IgD-negative memory B cell (primary cell): Measurements from ENCODE around the gene TBX10. TPM values are rescaled to one million over a fixed set of nuclear protein-coding genes. Genes with fewer than 3 reads are reported as not detected.

Source experiments
- H3K27ac Mint-ChIP-seq, 3 donors: one replicate each; pipeline ENCODE4 v1.8.0; 2020 to 2022; ENCODE audit warnings: mild to moderate bottlenecking in 3 of 3, mixed read lengths in 3 of 3, moderate library complexity in 1 of 3
- H3K27me3 Mint-ChIP-seq: one replicate; pipeline ENCODE4 v1.8.0; 2021; ENCODE audit warnings: mixed read lengths
- H3K36me3 Mint-ChIP-seq: one replicate; pipeline ENCODE4 v1.8.0; 2020; ENCODE audit warnings: mild to moderate bottlenecking, mixed read lengths
- H3K4me1 Mint-ChIP-seq, 3 donors: one replicate each; pipeline ENCODE4 v1.8.0; 2020 to 2022; ENCODE audit warnings: mixed read lengths in 3 of 3, mild to moderate bottlenecking in 1 of 3
- H3K4me3 Mint-ChIP-seq, 4 donors: one replicate each; pipeline ENCODE4 v1.8.0; 2020 to 2022; ENCODE audit warnings: mild to moderate bottlenecking in 4 of 4, mixed read lengths in 4 of 4, moderate library complexity in 3 of 4
- H3K9me3 Mint-ChIP-seq, 3 donors: one replicate each; pipeline ENCODE4 v1.8.0; 2020 to 2021; ENCODE audit warnings: mixed read lengths in 3 of 3, mild to moderate bottlenecking in 1 of 3
- polyA plus RNA-seq: library from polyadenylated mRNA; unstranded; fragments of 300-500 nt; fragmentation: Illumina TruSeq; gene quantifications from one replicate; pipeline ENCODE4 v1.2.3, GENCODE V29; 2021

Gene TBX10
- polyA plus RNA-seq, 1 donor from 2014 or later: not detected

DNA sequence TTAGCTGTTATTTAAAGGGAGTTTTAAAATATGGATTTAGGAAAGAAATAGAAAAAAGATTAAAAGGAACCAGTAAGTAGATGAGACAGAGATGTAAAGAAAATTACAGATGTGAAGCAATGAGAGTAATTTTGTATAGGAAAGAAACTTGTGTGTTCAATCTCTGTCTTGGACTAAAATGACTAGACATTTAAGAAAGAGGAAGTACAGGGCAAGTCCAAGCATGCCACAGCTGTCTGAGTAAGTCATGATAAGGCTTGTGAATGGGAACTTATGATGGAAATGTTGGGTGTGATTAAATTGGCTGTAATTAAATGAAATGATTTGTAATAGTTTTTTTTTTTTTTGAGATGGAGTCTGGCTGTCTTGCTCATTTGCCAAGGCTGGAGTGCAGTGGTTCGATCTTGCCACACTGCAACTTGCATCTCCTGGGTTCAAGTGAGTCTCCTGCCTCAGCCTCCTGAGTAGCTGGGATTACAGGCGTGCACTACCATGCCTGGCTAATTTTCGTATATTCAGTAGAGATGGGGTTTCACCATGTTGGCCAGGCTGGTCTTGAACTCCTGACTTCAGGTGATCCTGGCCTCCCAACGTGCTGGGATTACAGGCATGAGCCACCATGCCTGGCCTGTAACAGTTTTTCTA lies 16.8 kb upstream of the TBX10 start:
- Mint-ChIP-seq H3K36me3 (no peaks in the 10 kb centered on the region), H3K4me3 (peak overlapping the region in 1 of 4 donors; percentile 3), H3K27ac (no peak overlapping the region), H3K27me3 (peaks cover 4% of the 10 kb centered on the region), H3K4me1 (peaks cover 3 to 7% (median 5%) of the 10 kb centered on the region in 3 donors), H3K9me3 (peaks cover 0 to 7% (median 0%) of the 10 kb centered on the region in 3 donors)

DNA sequence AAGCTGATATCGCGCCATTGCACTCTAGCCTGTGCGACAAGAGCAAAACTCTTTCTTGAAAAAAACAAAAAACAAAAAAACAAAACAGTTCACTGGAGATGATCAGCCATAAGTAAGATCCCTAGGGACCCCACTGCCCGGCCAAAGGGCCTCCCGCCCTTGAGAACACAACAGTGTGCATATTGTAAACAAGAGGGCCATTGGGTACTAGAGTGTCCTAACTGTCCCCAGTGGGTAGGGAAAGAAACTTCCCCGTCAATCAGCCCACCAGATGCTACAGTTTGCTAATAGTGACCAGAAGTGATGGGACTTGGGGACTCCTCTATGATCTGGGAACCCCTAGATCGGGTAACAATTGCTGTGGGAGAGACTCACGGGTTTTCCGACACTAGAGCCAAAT lies 14.7 kb upstream of the TBX10 start:
- Mint-ChIP-seq H3K27me3 (peaks cover 1% of the 10 kb centered on the region), H3K36me3 (no peaks in the 10 kb centered on the region), H3K4me1 (peaks cover 16 to 21% (median 17%) of the 10 kb centered on the region in 3 donors), H3K4me3 (no peak overlapping the region), H3K9me3 (peaks cover 0 to 7% (median 0%) of the 10 kb centered on the region in 3 donors), H3K27ac (no peak overlapping the region)

DNA sequence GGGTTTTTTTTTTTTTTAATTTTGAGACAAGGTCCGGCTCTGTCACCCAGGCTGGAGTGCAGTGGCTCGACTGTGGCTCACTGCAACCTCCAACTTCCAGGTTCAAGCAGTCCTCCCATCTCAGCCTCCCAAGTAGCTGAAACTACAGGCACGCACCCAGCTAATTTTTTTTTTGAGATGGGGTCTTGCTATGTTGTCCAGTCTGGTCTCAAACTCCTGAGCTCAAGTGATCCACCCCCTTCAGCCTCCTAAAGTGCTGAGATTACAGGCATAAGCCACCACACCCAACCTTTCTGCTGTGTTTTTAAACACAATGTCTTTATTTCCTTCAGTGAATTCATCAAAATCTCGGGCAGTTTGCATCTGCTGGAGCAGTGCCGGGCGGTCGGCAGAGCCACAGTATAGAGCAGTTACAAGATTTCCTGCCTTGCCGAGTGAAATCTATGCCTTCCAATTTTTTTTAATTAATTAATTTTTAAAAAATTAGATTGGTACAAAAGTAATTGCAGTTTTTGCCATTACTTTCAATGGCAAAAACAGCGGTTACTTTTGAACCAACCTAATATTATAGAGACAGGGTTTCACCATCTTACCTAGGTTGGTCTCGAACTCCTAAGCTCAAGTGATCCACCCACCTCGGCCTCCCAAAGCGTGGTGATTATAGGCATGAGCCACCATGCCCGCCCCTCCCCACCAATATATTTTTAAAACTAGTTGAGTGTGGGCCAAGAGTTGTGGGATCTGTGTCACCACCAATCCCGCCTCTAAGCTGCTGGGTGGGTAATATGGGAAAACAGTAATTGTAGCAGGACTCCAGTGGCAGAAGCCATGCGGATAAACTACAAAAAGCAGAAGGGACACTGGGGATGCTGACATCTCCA lies 13.6 kb upstream of the TBX10 start:
- Mint-ChIP-seq H3K27me3 (no peaks in the 10 kb centered on the region), H3K4me3 (peak overlapping the region in 1 of 4 donors; percentile 52), H3K36me3 (no peaks in the 10 kb centered on the region), H3K9me3 (peaks cover 0 to 7% (median 0%) of the 10 kb centered on the region in 3 donors), H3K4me1 (peaks cover 17 to 26% (median 19%) of the 10 kb centered on the region in 3 donors), H3K27ac (peak overlapping the region in 1 of 3 donors; percentile 35)

DNA sequence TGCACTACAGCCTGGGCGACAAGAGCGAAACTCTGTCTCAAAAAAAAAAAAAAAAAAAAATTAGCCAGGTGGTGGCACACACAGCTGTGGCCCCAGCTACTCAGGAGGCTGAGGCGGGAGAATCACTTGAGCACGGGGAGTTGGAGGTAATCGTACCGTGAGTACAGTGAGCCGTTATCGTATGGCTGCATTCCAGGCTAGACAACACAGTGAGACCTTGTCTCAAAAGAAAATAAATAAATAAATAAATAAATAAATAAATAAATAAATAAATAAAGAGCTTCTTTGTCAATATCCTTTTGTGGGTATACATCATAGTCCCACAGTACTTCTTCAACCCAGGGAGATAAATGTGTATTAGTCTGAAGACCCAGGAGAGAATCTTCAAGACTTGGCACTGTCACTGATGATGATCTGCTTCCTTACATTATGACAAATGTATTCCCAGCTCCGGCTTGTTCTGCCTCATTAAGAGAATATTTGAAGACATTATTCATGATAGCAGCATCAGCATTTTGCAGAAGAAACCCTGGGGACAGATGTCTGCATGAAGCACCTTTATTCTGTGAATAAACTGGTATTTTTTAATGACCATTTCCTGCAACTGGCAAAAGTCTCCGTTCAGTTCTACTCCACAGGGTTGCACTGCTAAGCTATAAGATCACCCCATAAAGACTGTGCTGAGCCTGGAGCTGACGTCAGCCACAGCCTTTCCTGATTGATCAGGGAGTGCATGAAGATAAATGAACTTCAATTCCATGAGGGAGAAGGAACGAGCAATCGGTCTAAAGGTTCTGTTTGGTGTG lies 12.6 kb upstream of the TBX10 start:
- Mint-ChIP-seq H3K4me3 (peak overlapping the region in 2 of 4 donors; percentile 14 to 52), H3K27ac (peak overlapping the region in 1 of 3 donors; percentile 76), H3K36me3 (no peaks in the 10 kb centered on the region), H3K9me3 (peaks cover 0 to 4% (median 0%) of the 10 kb centered on the region in 3 donors), H3K27me3 (no peaks in the 10 kb centered on the region), H3K4me1 (peaks cover 24 to 33% (median 25%) of the 10 kb centered on the region in 3 donors)

DNA sequence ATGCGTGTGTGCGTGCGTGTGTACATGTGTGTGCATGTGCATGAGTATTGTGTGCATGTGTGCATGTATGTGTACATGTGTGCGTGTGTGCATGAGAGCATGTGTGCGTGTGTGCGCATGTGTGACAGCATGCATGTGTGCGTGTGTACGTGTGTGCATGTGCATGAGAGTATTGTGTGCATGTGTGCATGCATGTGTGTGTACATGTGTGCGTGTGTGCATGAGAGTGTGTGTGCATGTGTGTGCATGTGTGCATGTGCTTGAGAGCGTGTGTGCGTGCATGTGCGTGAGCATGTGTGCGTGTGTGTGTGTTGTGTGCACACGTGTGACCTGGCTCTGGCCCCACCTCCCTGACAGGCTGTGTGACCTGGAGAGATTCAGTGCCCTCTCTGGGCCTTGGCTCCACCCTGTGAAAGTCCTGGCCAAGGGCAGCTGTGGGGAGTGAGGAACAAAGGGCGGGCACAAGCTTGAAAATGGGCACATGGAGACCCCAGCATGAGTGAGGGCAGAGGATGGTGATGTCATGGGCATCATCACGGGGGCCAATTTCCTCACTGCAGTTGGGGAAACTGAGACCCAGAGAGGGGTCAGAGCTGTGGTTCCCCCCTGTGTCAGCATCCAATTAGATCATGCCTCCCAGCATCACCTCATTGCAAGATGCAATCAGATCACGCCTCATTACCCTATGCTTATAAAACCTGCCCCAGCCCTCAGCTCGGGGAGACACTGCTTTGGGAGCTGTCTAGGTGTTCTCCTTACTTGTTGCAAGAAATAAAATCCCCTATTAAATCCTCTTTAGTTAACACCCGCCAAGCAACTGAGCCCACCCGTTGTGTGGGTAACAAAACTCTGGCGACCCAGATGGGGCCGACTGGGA lies 10.3 kb upstream of the TBX10 start:
- peaks cover 1% of the 10 kb centered on the region for H3K36me3 Mint-ChIP-seq
- H3K9me3 Mint-ChIP-seq: no peaks in the 10 kb centered on the region
- peaks cover 3% of the 10 kb centered on the region for H3K27me3 Mint-ChIP-seq
- H3K4me3 Mint-ChIP-seq: peak overlapping the region; percentile 88 to 98 (median 92)
- peak overlapping the region; percentile 64 to 92 (median 71) for H3K27ac Mint-ChIP-seq
- peaks cover 36 to 44% (median 39%) of the 10 kb centered on the region in 3 donors for H3K4me1 Mint-ChIP-seq

DNA sequence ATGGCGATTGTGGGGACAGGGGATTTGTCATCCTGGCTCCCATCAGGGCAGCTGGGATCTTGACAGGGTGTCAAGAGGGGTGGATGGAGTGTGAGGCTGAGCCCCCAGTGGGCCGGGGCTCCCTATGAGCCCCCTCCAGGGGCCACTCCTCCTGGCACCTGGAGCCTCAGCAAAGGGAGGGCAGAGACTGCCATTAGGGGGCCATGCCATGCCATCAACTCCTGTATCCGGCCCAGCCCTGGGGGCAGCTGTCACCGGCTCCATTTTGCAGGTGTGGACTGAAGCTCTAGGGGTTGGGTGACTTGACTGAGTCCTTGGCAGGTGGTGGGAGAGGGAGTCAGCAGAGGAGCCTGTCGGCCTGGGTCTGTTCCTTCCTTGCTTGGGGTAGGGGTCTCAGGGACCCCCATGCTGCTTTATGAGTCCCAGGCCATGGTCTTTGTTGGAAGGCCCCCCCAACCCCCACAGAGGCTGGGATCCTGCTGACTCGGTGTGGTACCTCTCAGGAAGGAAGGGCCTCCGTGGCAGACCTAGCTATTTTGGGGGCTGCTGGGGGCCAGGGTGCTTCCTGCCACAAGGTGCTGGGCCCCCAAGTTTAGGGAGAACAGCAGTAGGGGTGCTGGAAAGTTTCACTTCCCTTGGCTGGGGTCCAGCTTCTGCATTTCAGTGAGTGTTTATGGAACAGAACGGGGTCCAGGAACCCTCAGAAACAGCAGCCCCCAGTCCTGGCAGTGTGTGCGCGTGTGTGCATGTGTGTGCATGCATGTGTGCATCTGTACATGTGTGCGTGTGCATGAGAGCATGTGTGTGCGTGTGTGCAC lies 9.4 kb upstream of the TBX10 start:
- Mint-ChIP-seq H3K27ac (peak overlapping the region in 2 of 3 donors; percentile 60 to 64), H3K4me1 (peaks cover 39 to 46% (median 44%) of the 10 kb centered on the region in 3 donors), H3K9me3 (peaks cover 0 to under 1% (median 0%) of the 10 kb centered on the region in 3 donors), H3K36me3 (peaks cover 1% of the 10 kb centered on the region), H3K4me3 (peak overlapping the region; percentile 88 to 98 (median 92)), H3K27me3 (peaks cover 5% of the 10 kb centered on the region)

DNA sequence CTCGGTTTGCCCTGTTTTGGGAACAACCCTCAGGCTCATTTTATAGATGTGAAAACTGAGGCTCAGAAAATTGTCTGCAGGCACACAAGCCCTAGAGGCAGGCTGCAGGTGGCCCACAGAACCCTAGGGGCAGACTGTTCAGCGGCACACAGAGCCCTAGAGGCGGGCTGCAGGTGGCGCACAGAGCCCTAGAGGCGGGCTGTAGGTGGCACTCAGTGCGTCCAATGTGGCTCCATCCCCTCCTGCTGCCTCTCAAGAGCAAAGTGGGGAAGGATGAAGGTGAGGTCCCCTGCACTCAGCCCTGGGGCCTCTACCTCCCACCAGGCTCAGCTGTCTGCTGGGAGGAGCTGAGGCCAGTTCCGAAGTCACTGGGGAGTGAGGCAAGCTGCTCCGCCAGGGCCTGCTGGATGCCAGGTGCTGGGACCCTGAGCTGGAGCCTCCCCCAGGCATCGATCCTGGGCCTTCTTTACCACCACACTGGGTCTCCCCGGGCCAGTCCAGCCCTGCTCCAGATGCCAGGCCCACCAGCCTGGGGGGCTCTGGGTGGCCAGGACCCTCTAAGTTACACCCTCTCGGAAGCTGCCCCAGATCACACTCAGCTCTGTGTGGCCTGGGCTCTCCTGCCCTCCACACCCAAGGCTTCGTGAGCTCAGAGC lies 8.7 kb upstream of the TBX10 start:
- peaks cover 1% of the 10 kb centered on the region for H3K36me3 Mint-ChIP-seq
- H3K4me3 Mint-ChIP-seq: peak overlapping the region; percentile 13 to 98 (median 78)
- H3K4me1 Mint-ChIP-seq: peaks cover 39 to 47% (median 44%) of the 10 kb centered on the region in 3 donors
- H3K27ac Mint-ChIP-seq: peak overlapping the region; percentile 31 to 78 (median 31)
- H3K9me3 Mint-ChIP-seq: peaks cover 0 to 2% (median 0%) of the 10 kb centered on the region in 3 donors
- peaks cover 6% of the 10 kb centered on the region for H3K27me3 Mint-ChIP-seq

DNA sequence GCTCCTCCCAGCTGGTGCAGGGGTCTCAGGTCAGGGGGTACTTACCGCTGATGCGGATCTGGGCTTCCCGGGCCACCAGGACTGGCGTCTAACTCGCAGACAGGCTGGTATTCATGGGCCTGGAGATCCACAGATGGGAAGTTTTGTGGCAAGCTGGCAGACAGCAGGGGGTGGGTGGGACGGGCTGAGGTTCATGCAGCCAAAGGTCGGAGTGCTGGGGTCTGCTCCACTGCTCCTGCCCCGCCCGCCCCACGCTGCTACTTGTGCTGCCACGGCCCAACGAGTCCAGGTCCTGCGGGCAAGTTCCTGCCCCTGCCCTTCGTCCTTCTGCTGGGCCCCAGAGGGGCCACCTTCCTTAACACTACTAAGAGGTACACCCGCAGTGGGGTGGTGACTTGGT lies 7.9 kb upstream of the TBX10 start:
- Mint-ChIP-seq H3K27ac (peak overlapping the region in 2 of 3 donors; percentile 31 to 78), H3K27me3 (peaks cover 9% of the 10 kb centered on the region), H3K4me1 (peaks cover 39 to 47% (median 44%) of the 10 kb centered on the region in 3 donors), H3K4me3 (peak overlapping the region in 3 of 4 donors; percentile 63 to 94 (median 84)), H3K9me3 (peaks cover 0 to 2% (median 0%) of the 10 kb centered on the region in 3 donors), H3K36me3 (peaks cover 1% of the 10 kb centered on the region)

DNA sequence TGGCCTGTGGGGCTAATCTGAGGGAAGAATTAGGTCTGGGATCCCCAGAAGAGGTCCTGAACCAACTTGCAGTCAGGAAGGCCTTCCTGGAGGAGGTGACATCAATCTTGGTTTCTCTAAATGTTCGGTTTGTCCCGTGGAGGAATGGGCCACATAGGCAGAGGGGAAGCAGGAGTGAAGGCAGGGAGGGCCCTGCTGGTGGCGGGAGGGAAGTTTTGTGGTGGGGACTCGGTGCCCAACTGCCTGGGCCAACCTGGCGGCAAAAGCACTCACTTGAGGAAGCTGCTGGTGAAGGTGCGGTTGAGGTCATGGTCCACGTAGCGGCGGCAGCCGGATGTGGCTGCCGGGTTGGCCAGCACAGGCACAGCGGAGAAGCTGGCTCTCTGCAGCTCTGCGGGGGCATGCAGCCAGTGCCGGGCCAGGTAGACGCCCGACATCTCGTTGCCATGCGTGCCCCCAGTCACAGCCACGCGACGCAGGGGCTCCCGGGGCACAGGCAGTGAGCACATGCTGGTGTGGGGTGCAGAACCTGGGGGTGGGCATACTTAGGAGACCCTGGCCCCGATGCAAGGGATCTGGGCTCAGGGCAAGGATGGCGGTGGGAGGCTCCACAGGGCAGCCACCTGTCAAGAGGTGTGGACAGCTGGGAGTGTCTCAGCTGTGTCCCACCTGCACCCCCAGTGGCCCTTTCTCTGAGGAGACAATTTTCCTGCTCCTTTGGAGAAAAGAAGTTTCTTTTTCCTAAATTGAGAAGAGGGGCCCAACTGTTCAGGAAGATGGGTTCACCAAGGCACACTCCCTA lies 7.2 kb upstream of the TBX10 start:
- Mint-ChIP-seq H3K4me1 (peaks cover 39 to 47% (median 44%) of the 10 kb centered on the region in 3 donors), H3K27ac (peak overlapping the region; percentile 61 to 93 (median 80)), H3K4me3 (peak overlapping the region; percentile 9 to 91 (median 74)), H3K27me3 (peaks cover 10% of the 10 kb centered on the region), H3K36me3 (peaks cover 1% of the 10 kb centered on the region), H3K9me3 (peaks cover 0 to 4% (median 0%) of the 10 kb centered on the region in 3 donors)

DNA sequence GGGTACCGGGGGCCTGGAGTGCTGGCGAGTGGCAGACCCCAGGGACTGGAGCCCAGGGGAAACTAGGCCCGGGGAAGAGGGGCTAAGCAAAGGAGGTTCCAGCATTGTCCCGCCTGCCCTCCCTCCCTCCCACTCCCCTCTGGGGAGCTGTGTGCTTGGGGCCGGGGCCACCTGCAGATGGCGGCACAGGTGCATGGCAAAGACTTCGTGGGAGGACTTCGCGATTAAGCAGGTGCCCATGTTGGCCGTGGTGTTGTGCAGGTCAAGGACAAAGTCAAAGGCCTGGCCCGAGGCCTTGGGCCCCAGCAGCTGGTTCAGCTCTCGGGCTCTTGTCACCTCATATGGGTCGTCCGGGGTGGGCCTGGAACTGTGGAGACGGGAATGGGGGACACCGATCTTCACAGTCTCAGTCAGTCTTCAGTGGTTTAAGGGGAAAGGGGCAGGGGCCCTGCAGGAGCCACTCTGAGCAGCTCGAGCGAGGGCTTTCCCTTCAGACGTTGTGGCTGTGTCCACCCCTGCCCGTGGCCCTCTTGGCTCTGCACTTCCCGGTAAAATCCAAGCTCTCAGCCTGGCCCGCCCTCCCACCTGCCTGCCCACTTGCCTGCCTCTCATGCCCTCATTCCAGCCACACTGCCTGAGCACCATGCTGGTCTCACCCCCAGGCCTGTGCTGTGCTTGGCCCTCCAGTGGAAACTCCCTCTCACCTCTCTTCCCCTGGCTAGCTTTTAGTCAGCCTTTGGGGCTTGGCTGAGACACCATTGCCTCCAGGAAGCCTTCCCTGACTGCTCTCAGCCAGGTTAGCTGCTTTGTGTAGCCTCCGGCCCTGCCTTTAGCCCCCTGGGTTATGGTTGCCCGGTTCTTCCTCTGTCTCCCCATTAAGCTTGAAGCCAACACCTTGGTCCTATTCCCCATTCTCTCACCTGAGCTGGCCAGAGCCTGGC lies 6.2 kb upstream of the TBX10 start:
- Mint-ChIP-seq H3K4me3 (peak overlapping the region; percentile 9 to 91 (median 46)), H3K4me1 (peaks cover 38 to 45% (median 44%) of the 10 kb centered on the region in 3 donors), H3K27me3 (peaks cover 10% of the 10 kb centered on the region), H3K9me3 (peaks cover 0 to 4% (median 0%) of the 10 kb centered on the region in 3 donors), H3K36me3 (peaks cover 1% of the 10 kb centered on the region), H3K27ac (peak overlapping the region in 2 of 3 donors; percentile 80 to 93)
